ENCODE measurements around the gene GREM1.

Gene GREM1

GRCh38 chr15:32718227-32718820 is 520 bp downstream of the GREM1 start:
- Histone ChIP-seq H3K27me3 (replicated peaks; ENCODE audit: control insufficient read depth, insufficient read depth, low read length) (peaks cover 5% of the 10 kb centered on the region), H3K9me3 (ENCODE audit: control insufficient read depth, low read length) (no peaks in the 10 kb centered on the region), H3K4me3 (ENCODE audit: low read length) (peak overlapping the region; percentile 83), H3K9ac (ENCODE audit: low read length) (peak overlapping the region; percentile 80), H3K4me1 (ENCODE audit: control insufficient read depth, insufficient read depth, low read length) (no peaks in the 10 kb centered on the region), H3K36me3 (ENCODE audit: control insufficient read depth, insufficient read depth, low read length, severe bottlenecking) (no peaks in the 10 kb centered on the region)
- peak; percentile 59 for DNase-seq (ENCODE audit: low read depth)

GRCh38 chr15:32718821-32719716 is 1.3 kb downstream of the GREM1 start:
- Histone ChIP-seq H3K4me3 (ENCODE audit: low read length) (peak overlapping the region; percentile 83), H3K9me3 (ENCODE audit: control insufficient read depth, low read length) (no peaks in the 10 kb centered on the region), H3K4me1 (ENCODE audit: control insufficient read depth, insufficient read depth, low read length) (no peaks in the 10 kb centered on the region), H3K36me3 (ENCODE audit: control insufficient read depth, insufficient read depth, low read length, severe bottlenecking) (no peaks in the 10 kb centered on the region), H3K27me3 (replicated peaks; ENCODE audit: control insufficient read depth, insufficient read depth, low read length) (no peaks in the 10 kb centered on the region), H3K9ac (ENCODE audit: low read length) (peak overlapping the region; percentile 80)
- peak; percentile 59 for DNase-seq (ENCODE audit: low read depth)

- Histone ChIP-seq H3K4me1 (ENCODE audit: control insufficient read depth, insufficient read depth, low read length) (no peaks in the 10 kb centered on the region), H3K27me3 (replicated peaks; ENCODE audit: control insufficient read depth, insufficient read depth, low read length) (no peaks in the 10 kb centered on the region), H3K9me3 (ENCODE audit: control insufficient read depth, low read length) (no peaks in the 10 kb centered on the region), H3K36me3 (ENCODE audit: control insufficient read depth, insufficient read depth, low read length, severe bottlenecking) (no peaks in the 10 kb centered on the region), H3K4me3 (ENCODE audit: low read length) (no peak overlapping the region), H3K9ac (ENCODE audit: low read length) (no peak overlapping the region)
- no peak for DNase-seq (ENCODE audit: low read depth)
These were observed 3.8 kb downstream of the GREM1 start for GRCh38 chr15:32721596-32721995.

- Histone ChIP-seq H3K27me3 (replicated peaks; ENCODE audit: control insufficient read depth, insufficient read depth, low read length) (no peaks in the 10 kb centered on the region), H3K4me1 (ENCODE audit: control insufficient read depth, insufficient read depth, low read length) (no peaks in the 10 kb centered on the region), H3K9ac (ENCODE audit: low read length) (no peak overlapping the region), H3K9me3 (ENCODE audit: control insufficient read depth, low read length) (no peaks in the 10 kb centered on the region), H3K36me3 (ENCODE audit: control insufficient read depth, insufficient read depth, low read length, severe bottlenecking) (no peaks in the 10 kb centered on the region), H3K4me3 (ENCODE audit: low read length) (no peak overlapping the region)
- DNase-seq (ENCODE audit: low read depth) = peak; percentile 28
These were observed 4.3 kb downstream of the GREM1 start for GRCh38 chr15:32722136-32722535.

- no peak for DNase-seq (ENCODE audit: low read depth)
- peaks cover 3% of the 10 kb centered on the region for H3K9me3 ChIP-seq (ENCODE audit: control insufficient read depth, low read length)
- no peaks in the 10 kb centered on the region for H3K4me1 ChIP-seq (ENCODE audit: control insufficient read depth, insufficient read depth, low read length)
- no peak overlapping the region for H3K9ac ChIP-seq (ENCODE audit: low read length)
- no peaks in the 10 kb centered on the region for H3K36me3 ChIP-seq (ENCODE audit: control insufficient read depth, insufficient read depth, low read length, severe bottlenecking)
- H3K27me3 ChIP-seq (replicated peaks; ENCODE audit: control insufficient read depth, insufficient read depth, low read length) = no peaks in the 10 kb centered on the region
- H3K4me3 ChIP-seq (ENCODE audit: low read length) = no peak overlapping the region
These were observed 5.6 kb downstream of the GREM1 start for GRCh38 chr15:32723171-32723948.

GRCh38 chr15:32729700-32730395 is 12.0 kb downstream of the GREM1 start:
- no peaks in the 10 kb centered on the region for H3K27me3 ChIP-seq (replicated peaks; ENCODE audit: control insufficient read depth, insufficient read depth, low read length)
- H3K36me3 ChIP-seq (ENCODE audit: control insufficient read depth, insufficient read depth, low read length, severe bottlenecking) = no peaks in the 10 kb centered on the region
- no peak overlapping the region for H3K4me3 ChIP-seq (ENCODE audit: low read length)
- peaks cover 3% of the 10 kb centered on the region for H3K9me3 ChIP-seq (ENCODE audit: control insufficient read depth, low read length)
- no peak for DNase-seq (ENCODE audit: low read depth)
- H3K9ac ChIP-seq (ENCODE audit: low read length) = no peak overlapping the region
- H3K4me1 ChIP-seq (ENCODE audit: control insufficient read depth, insufficient read depth, low read length) = no peaks in the 10 kb centered on the region

GRCh38 chr15:32730677-32731654 is 13.2 kb downstream of the GREM1 start:
- H3K4me1 ChIP-seq (ENCODE audit: control insufficient read depth, insufficient read depth, low read length) = no peaks in the 10 kb centered on the region
- DNase-seq (ENCODE audit: low read depth) = peak; percentile 35
- H3K9me3 ChIP-seq (ENCODE audit: control insufficient read depth, low read length) = peaks cover 3% of the 10 kb centered on the region
- no peaks in the 10 kb centered on the region for H3K36me3 ChIP-seq (ENCODE audit: control insufficient read depth, insufficient read depth, low read length, severe bottlenecking)
- H3K9ac ChIP-seq (ENCODE audit: low read length) = no peak overlapping the region
- H3K4me3 ChIP-seq (ENCODE audit: low read length) = no peak overlapping the region
- H3K27me3 ChIP-seq (replicated peaks; ENCODE audit: control insufficient read depth, insufficient read depth, low read length) = no peaks in the 10 kb centered on the region

- no peaks in the 10 kb centered on the region for H3K4me1 ChIP-seq (ENCODE audit: control insufficient read depth, insufficient read depth, low read length)
- H3K4me3 ChIP-seq (ENCODE audit: low read length) = no peak overlapping the region
- H3K36me3 ChIP-seq (ENCODE audit: control insufficient read depth, insufficient read depth, low read length, severe bottlenecking) = no peaks in the 10 kb centered on the region
- DNase-seq (ENCODE audit: low read depth) = no peak
- no peaks in the 10 kb centered on the region for H3K27me3 ChIP-seq (replicated peaks; ENCODE audit: control insufficient read depth, insufficient read depth, low read length)
- H3K9ac ChIP-seq (ENCODE audit: low read length) = no peak overlapping the region
- H3K9me3 ChIP-seq (ENCODE audit: control insufficient read depth, low read length) = peaks cover 5% of the 10 kb centered on the region
These were observed 14.9 kb downstream of the GREM1 start for GRCh38 chr15:32732574-32733157.

GRCh38 chr15:32733281-32733680 is 15.5 kb downstream of the GREM1 start:
- no peaks in the 10 kb centered on the region for H3K27me3 ChIP-seq (replicated peaks; ENCODE audit: control insufficient read depth, insufficient read depth, low read length)
- H3K9me3 ChIP-seq (ENCODE audit: control insufficient read depth, low read length) = peaks cover 2% of the 10 kb centered on the region
- H3K4me3 ChIP-seq (ENCODE audit: low read length) = no peak overlapping the region
- no peaks in the 10 kb centered on the region for H3K4me1 ChIP-seq (ENCODE audit: control insufficient read depth, insufficient read depth, low read length)
- no peak overlapping the region for H3K9ac ChIP-seq (ENCODE audit: low read length)
- no peak for DNase-seq (ENCODE audit: low read depth)
- no peaks in the 10 kb centered on the region for H3K36me3 ChIP-seq (ENCODE audit: control insufficient read depth, insufficient read depth, low read length, severe bottlenecking)
